ENCODE data around the gene FGF7.

Gene FGF7

DNA sequence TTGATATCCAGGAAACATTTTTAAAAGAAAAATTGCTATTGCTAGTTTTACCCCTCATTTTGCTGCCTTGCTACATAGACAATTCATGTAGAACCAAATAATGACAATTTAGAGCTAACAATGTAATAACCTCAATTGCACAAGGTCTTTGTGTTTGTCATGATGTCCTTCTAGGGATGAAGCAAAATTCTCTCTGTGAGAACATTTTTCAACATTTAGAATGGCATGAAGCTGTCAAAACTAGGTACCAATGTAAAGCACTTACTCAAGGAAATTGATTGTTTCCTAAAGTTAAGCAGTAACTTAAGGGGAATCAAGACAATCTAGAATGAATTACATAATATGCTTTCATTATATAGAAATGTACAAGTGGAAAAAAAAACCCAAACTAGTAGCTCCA is 7.9 kb upstream of the FGF7 start:
- TF ChIP-seq POLR2AphosphoS5 (IDR thresholded peaks at IDR 0.05; ENCODE audit: low read depth, low read length): no peak

DNA sequence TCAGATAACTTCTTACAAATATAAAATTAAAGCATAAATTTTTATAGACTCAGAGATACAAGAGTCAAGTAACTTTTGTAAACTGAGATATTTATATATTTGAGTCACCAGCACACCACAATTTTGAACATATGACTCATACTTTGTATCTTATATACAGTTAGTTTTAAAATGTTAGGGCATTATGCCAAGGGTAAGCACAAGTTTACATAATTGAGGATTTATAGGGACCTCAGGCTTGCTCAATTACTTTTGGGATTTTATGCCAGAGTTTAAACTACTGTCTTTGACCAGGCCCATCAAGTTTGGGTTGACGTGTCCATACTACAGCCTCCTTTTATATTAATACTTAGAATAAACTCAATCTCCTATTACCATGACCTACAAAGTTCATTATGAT is 7.4 kb upstream of the FGF7 start:
- TF ChIP-seq TAF1 (IDR thresholded peaks at IDR 0.05; ENCODE audit: borderline replicate concordance, insufficient read depth, low read length) (no peak), FOXP2 (optimal IDR thresholded peaks at IDR 0.05; ENCODE audit: borderline replicate concordance, extremely low read depth, extremely low read length, insufficient read depth) (no peak), SIN3A (IDR thresholded peaks at IDR 0.05; ENCODE audit: borderline replicate concordance, insufficient read depth, low read length) (no peak)
- TF ChIP-seq, protein P1, sequence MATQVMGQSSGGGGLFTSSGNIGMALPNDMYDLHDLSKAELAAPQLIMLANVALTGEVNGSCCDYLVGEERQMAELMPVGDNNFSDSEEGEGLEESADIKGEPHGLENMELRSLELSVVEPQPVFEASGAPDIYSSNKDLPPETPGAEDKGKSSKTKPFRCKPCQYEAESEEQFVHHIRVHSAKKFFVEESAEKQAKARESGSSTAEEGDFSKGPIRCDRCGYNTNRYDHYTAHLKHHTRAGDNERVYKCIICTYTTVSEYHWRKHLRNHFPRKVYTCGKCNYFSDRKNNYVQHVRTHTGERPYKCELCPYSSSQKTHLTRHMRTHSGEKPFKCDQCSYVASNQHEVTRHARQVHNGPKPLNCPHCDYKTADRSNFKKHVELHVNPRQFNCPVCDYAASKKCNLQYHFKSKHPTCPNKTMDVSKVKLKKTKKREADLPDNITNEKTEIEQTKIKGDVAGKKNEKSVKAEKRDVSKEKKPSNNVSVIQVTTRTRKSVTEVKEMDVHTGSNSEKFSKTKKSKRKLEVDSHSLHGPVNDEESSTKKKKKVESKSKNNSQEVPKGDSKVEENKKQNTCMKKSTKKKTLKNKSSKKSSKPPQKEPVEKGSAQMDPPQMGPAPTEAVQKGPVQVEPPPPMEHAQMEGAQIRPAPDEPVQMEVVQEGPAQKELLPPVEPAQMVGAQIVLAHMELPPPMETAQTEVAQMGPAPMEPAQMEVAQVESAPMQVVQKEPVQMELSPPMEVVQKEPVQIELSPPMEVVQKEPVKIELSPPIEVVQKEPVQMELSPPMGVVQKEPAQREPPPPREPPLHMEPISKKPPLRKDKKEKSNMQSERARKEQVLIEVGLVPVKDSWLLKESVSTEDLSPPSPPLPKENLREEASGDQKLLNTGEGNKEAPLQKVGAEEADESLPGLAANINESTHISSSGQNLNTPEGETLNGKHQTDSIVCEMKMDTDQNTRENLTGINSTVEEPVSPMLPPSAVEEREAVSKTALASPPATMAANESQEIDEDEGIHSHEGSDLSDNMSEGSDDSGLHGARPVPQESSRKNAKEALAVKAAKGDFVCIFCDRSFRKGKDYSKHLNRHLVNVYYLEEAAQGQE (IDR thresholded peaks at IDR 0.05; ENCODE audit: insufficient read depth in 1 of 2, low read depth in 2 of 2, low read length in 2 of 2): no peak

- TF ChIP-seq SIN3A (IDR thresholded peaks at IDR 0.05; ENCODE audit: borderline replicate concordance, insufficient read depth, low read length) (no peak), FOXP2 (optimal IDR thresholded peaks at IDR 0.05; ENCODE audit: borderline replicate concordance, extremely low read depth, extremely low read length, insufficient read depth) (no peak), POLR2AphosphoS5 (IDR thresholded peaks at IDR 0.05; ENCODE audit: low read depth, low read length) (no peak), TAF1 (IDR thresholded peaks at IDR 0.05; ENCODE audit: borderline replicate concordance, insufficient read depth, low read length) (no peak)
- TF ChIP-seq, protein P1 (IDR thresholded peaks at IDR 0.05; ENCODE audit: insufficient read depth in 1 of 2, low read depth in 2 of 2, low read length in 2 of 2): no peak
These were observed 4.2 kb upstream of the FGF7 start for GRCh38 chr15:49418811-49419210.

GRCh38 chr15:49421991-49422390 is 1.1 kb upstream of the FGF7 start:
- TF ChIP-seq TAF1 (IDR thresholded peaks at IDR 0.05; ENCODE audit: borderline replicate concordance, insufficient read depth, low read length): peak; percentile 18; the same call in 1 of the 2 replicates
- TF ChIP-seq SIN3A (IDR thresholded peaks at IDR 0.05; ENCODE audit: borderline replicate concordance, insufficient read depth, low read length): no peak
- no peak for TF ChIP-seq POLR2AphosphoS5 (IDR thresholded peaks at IDR 0.05; ENCODE audit: low read depth, low read length)

GRCh38 chr15:49423901-49424550 is 984 bp downstream of the FGF7 start:
- no peak for TF ChIP-seq TAF1 (IDR thresholded peaks at IDR 0.05; ENCODE audit: borderline replicate concordance, insufficient read depth, low read length)
- TF ChIP-seq FOXP2 (optimal IDR thresholded peaks at IDR 0.05; ENCODE audit: borderline replicate concordance, extremely low read depth, extremely low read length, insufficient read depth): no peak
- TF ChIP-seq, protein P1 (IDR thresholded peaks at IDR 0.05; ENCODE audit: insufficient read depth in 1 of 2, low read depth in 2 of 2, low read length in 2 of 2): no peak
- TF ChIP-seq POLR2AphosphoS5 (IDR thresholded peaks at IDR 0.05; ENCODE audit: low read depth, low read length): no peak

DNA sequence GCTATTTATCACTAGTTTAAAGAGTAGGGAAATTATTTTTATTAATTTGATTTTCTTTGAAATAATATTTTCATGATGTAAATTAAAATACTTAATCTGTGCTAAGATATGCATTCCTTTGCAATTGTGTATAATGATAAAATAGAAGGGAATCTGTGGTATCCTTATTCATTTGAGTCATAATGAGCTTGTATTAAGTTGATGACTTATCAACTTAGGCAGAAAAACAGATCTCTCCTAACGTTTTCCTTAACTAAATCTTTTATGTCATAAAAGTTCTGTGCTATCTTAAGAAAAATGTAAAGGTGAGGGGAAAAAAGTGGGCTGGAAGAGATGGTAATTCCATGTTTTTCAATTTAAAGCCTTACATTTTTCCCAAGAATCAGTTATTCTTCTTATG is 1.9 kb downstream of the FGF7 start:
- TF ChIP-seq POLR2AphosphoS5 (IDR thresholded peaks at IDR 0.05; ENCODE audit: low read depth, low read length) (no peak), TAF1 (IDR thresholded peaks at IDR 0.05; ENCODE audit: borderline replicate concordance, insufficient read depth, low read length) (no peak), FOXP2 (optimal IDR thresholded peaks at IDR 0.05; ENCODE audit: borderline replicate concordance, extremely low read depth, extremely low read length, insufficient read depth) (no peak), SIN3A (IDR thresholded peaks at IDR 0.05; ENCODE audit: borderline replicate concordance, insufficient read depth, low read length) (no peak)
- TF ChIP-seq, protein P1 (IDR thresholded peaks at IDR 0.05; ENCODE audit: insufficient read depth in 1 of 2, low read depth in 2 of 2, low read length in 2 of 2): no peak

Measured in PFSK-1 (cell line).